ENCODE data around the gene SMARCD1.

Gene SMARCD1

DNA sequence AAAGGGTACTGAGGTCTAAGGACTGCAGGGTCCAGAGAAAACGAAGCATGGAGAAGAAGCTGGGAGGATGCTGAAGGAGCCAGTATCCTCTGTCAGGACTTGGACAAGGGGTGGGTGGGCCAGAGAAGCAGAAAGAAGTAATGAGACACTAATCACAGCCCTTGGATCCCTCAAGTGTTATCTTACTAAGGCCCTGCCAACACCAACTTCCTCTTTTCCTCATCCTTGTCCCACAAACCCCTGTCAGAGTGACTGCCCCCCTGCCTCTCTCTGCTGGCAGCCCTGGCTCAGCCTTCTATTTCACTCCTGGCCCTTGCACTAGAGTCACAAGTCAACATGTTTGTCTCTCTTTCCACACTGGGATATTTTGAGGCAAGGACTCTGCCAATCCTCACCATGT lies 31.6 kb upstream of the SMARCD1 start:
- peaks cover 10% of the 10 kb centered on the region; the same call in 1 of the 2 replicates for H3K27me3 ChIP-seq (ENCODE audit: low read depth, low read length)

DNA sequence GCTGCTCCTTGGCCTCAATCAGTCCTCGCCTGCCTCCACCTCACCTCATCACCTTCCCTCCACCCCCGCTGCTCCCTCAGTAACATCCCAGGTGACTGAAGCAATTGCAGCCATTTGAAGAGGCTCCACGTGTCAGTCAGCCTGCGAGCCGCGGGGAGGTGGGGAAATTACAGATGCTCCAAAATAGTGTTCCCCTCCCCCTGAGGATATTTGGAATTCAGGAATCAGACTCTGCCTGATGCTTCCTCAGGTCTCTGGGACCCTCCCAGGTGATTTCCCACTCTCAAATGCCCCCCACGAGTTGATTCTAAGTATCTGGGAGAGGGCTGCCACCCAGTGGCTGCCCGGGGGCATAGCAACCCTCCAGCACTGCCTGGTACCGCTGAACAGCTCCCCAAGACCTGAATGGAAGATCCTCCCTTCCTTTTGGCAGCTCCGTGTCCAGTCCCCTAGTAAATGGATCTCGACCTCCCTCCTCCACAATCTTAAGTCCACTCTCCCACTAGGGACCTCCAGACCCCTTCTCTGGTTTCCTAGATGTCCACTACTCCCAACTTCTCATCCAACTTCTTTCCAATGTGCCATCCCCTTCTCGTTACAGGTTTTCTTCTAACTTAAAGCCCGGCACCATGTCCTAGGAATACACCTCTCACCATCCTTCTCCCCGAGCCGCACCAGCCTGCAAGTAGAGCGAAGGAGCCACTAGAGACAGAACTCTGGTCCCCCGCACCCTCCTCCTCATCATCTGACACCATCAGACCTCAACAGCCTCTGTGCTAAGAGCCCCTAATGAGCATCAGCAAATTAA lies 29.1 kb upstream of the SMARCD1 start:
- peak overlapping the region; percentile 97 for H3K4me2 ChIP-seq (ENCODE audit: low read length)

More for the DNA sequence above, 31.6 kb upstream of the SMARCD1 start:
- Histone ChIP-seq H3K9ac (ENCODE audit: low read length) (no peak overlapping the region), H3K4me1 (ENCODE audit: low read length) (peaks cover 17% of the 10 kb centered on the region), H2AFZ (ENCODE audit: low read depth, low read length) (no peak overlapping the region), H3K27ac (ENCODE audit: low read length) (no peak overlapping the region), H3K4me3 (ENCODE audit: low read length) (no peak overlapping the region), H3K4me2 (ENCODE audit: low read length) (no peak overlapping the region), H4K20me1 (ENCODE audit: insufficient read depth, low read length) (no peaks in the 10 kb centered on the region), H3K79me2 (ENCODE audit: low read length) (no peaks in the 10 kb centered on the region), H3K9me3 (ENCODE audit: insufficient read depth, low read length) (no peaks in the 10 kb centered on the region), H3K36me3 (replicated peaks; ENCODE audit: low read depth, low read length) (no peaks in the 10 kb centered on the region)
- TF ChIP-seq EZH2phosphoT487 (IDR thresholded peaks at IDR 0.05; ENCODE audit: low read depth), result no peak
- TF ChIP-seq, protein P1, sequence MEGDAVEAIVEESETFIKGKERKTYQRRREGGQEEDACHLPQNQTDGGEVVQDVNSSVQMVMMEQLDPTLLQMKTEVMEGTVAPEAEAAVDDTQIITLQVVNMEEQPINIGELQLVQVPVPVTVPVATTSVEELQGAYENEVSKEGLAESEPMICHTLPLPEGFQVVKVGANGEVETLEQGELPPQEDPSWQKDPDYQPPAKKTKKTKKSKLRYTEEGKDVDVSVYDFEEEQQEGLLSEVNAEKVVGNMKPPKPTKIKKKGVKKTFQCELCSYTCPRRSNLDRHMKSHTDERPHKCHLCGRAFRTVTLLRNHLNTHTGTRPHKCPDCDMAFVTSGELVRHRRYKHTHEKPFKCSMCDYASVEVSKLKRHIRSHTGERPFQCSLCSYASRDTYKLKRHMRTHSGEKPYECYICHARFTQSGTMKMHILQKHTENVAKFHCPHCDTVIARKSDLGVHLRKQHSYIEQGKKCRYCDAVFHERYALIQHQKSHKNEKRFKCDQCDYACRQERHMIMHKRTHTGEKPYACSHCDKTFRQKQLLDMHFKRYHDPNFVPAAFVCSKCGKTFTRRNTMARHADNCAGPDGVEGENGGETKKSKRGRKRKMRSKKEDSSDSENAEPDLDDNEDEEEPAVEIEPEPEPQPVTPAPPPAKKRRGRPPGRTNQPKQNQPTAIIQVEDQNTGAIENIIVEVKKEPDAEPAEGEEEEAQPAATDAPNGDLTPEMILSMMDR (IDR thresholded peaks at IDR 0.05; ENCODE audit: low read depth, low read length), result no peak

DNA sequence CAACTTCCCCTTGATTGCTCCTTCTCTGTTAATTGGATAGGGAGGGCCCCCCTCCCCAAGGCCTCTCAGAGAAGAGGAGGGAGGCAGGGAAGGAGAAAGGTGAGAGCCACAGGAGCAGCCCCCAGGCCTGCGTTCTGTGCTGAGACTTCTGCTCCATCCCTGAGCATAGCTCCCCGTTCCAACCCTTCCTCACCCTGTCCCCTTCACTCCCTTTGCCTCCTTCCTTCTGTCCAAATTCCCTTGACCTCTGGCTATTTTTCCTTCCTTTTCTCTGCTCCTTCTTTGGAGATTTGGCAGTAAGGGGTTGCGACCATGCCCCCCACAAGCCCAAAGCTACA lies 28.5 kb upstream of the SMARCD1 start:
- Histone ChIP-seq H3K36me3 (replicated peaks; ENCODE audit: low read depth, low read length) (no peaks in the 10 kb centered on the region), H3K27ac (ENCODE audit: low read length) (no peak overlapping the region), H3K9me3 (ENCODE audit: insufficient read depth, low read length) (no peaks in the 10 kb centered on the region), H3K4me3 (ENCODE audit: low read length) (peak overlapping the region; percentile 84), H3K27me3 (ENCODE audit: low read depth, low read length) (peaks cover 6% of the 10 kb centered on the region; the same call in 1 of the 2 replicates), H4K20me1 (ENCODE audit: insufficient read depth, low read length) (no peaks in the 10 kb centered on the region), H3K4me2 (ENCODE audit: low read length) (peak overlapping the region; percentile 97), H2AFZ (ENCODE audit: low read depth, low read length) (peak overlapping the region; percentile 76), H3K9ac (ENCODE audit: low read length) (peak overlapping the region; percentile 68), H3K4me1 (ENCODE audit: low read length) (peaks cover 17% of the 10 kb centered on the region), H3K79me2 (ENCODE audit: low read length) (no peaks in the 10 kb centered on the region)
- no peak for TF ChIP-seq EZH2phosphoT487 (IDR thresholded peaks at IDR 0.05; ENCODE audit: low read depth)
- TF ChIP-seq, protein P1 (IDR thresholded peaks at IDR 0.05; ENCODE audit: low read depth, low read length), result no peak

More for the DNA sequence above, 29.1 kb upstream of the SMARCD1 start:
- Histone ChIP-seq H3K9me3 (ENCODE audit: insufficient read depth, low read length) (no peaks in the 10 kb centered on the region), H2AFZ (ENCODE audit: low read depth, low read length) (peak overlapping the region; percentile 76), H4K20me1 (ENCODE audit: insufficient read depth, low read length) (no peaks in the 10 kb centered on the region), H3K36me3 (replicated peaks; ENCODE audit: low read depth, low read length) (no peaks in the 10 kb centered on the region), H3K4me1 (ENCODE audit: low read length) (peaks cover 17% of the 10 kb centered on the region), H3K4me3 (ENCODE audit: low read length) (peak overlapping the region; percentile 84), H3K9ac (ENCODE audit: low read length) (peak overlapping the region; percentile 42; the same call in 1 of the 2 replicates), H3K27me3 (ENCODE audit: low read depth, low read length) (peaks cover 6% of the 10 kb centered on the region; the same call in 1 of the 2 replicates), H3K79me2 (ENCODE audit: low read length) (no peaks in the 10 kb centered on the region), H3K27ac (ENCODE audit: low read length) (no peak overlapping the region)
- no peak for TF ChIP-seq EZH2phosphoT487 (IDR thresholded peaks at IDR 0.05; ENCODE audit: low read depth)
- TF ChIP-seq, protein P1 (IDR thresholded peaks at IDR 0.05; ENCODE audit: low read depth, low read length), result peak; percentile 95

DNA sequence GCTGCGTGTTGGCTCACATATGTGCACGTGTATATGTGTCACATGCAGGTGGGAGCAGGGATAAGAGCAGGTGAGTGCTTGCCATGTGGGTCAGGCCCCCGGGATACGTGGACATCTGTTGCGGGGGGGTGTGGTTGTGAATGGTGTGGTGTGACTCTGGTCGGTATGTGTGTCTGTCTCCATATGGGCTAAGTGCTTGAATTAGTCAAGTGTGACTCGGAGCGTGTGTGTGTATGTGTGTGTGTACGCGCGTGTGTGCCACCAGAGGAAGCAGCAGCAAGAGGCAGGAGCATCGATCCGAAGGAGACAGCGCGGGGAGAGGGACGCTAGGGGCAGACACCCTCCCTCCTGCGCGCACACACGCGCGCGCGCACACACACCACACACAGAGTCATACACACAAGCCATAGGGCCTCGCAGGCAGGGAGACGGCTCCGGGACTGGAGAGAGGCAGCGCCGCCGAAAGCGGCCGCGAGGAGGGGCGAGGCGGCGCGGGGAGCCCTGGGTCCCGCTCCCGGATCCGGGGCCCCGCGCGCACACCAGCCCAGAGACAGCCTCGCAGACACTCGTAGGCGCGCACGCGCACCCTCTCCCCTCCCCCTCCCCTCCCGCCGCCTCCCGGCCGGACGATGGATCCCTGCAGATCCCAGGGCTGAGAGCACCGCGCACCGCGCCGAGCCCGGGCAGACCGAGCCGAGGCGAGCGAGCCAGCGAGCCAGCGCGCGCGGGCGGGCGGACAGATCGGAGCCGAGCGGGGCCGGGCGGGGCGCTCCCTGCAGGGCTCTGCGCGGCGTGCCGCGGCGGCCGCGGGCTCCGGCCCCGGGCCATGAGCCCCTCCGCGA lies 27.9 kb upstream of the SMARCD1 start, which contains the start of gene ASIC1:
Gene ASIC1, plus strand, starts transcription at position 597 of the 842 bp plus-strand sequence. CDS start 1,171 bp downstream, outside the sequence.
- Histone ChIP-seq H3K9ac (ENCODE audit: low read length) (peak within 1 kb of the TSS; percentile 68), H3K27me3 (ENCODE audit: low read depth, low read length) (peaks cover 3% of the 10 kb centered on the region; the same call in 1 of the 2 replicates), H3K4me2 (ENCODE audit: low read length) (peak within 1 kb of the TSS; percentile 97), H3K79me2 (ENCODE audit: low read length) (no peaks in the 10 kb centered on the region), H4K20me1 (ENCODE audit: insufficient read depth, low read length) (no peaks in the 10 kb centered on the region), H2AFZ (ENCODE audit: low read depth, low read length) (peak within 1 kb of the TSS; percentile 76), H3K4me1 (ENCODE audit: low read length) (peaks cover 17% of the 10 kb centered on the region), H3K4me3 (ENCODE audit: low read length) (peak within 1 kb of the TSS; percentile 84), H3K27ac (ENCODE audit: low read length) (no peak within 1 kb of the TSS), H3K36me3 (replicated peaks; ENCODE audit: low read depth, low read length) (no peaks in the 10 kb centered on the region), H3K9me3 (ENCODE audit: insufficient read depth, low read length) (no peaks in the 10 kb centered on the region)
- TF ChIP-seq, protein P1 (IDR thresholded peaks at IDR 0.05; ENCODE audit: low read depth, low read length), result peak; percentile 5; the same call in 1 of the 2 replicates
- TF ChIP-seq EZH2phosphoT487 (IDR thresholded peaks at IDR 0.05; ENCODE audit: low read depth), result no peak

Measured in OCI-LY3 (cell line).